Naive thymus-derived CD4-positive, alpha-beta T cell (primary cell): ENCODE results near the gene B3GNT3. TPM values are rescaled to one million over a fixed set of nuclear protein-coding genes. Genes with fewer than 3 reads are reported as not detected.

Source experiments
- ATAC-seq: fragments of 150-1000 bp; cut with Tn5 transposase; 2 replicates; pipeline ENCODE4 v1.10.0; 2021; ENCODE audit warnings: mild to moderate bottlenecking, moderate library complexity
- CTCF ChIA-PET: fragments of 350-600 bp; sonication (Branson Sonifier 250); formaldehyde crosslinking; loops from one replicate; lab custom pipeline; 2021; ENCODE audit warnings: antibody characterized with exemption; lab: Charles Lee
- POLR2A ChIA-PET: fragments of 350-600 bp; sonication (Branson Sonifier 250); formaldehyde crosslinking; loops from one replicate; lab custom pipeline; 2021; ENCODE audit warnings: antibody characterized with exemption, inconsistent platforms; lab: Charles Lee
- DNase-seq, 9 donors: peaks; one replicate each; pipeline versions ENCODE4 v3.0.0 to v3.0.0-alpha.2; 2020 to 2022; ENCODE audit warnings: mixed read lengths in 1 of 9
- H3K27ac ChIP-seq: one replicate; pipeline ENCODE4 v1.7.0; 2013; ENCODE audit warnings: mild to moderate bottlenecking, low read depth, low read length, moderate library complexity
- H3K27me3 ChIP-seq, 2 donors: one replicate each; pipeline ENCODE4 v1.7.0; 2013; ENCODE audit warnings: low read length in 2 of 2, mild to moderate bottlenecking in 2 of 2, moderate library complexity in 2 of 2; ENCODE audit not compliant: control insufficient read depth in 2 of 2, insufficient read depth in 2 of 2
- H3K36me3 ChIP-seq, 3 experiments: 1 replicate in 2 of 3; 2 replicates in 1 of 3; pipeline ENCODE4 v1.7.0; 2013; ENCODE audit warnings: low read length in 3 of 3, mild to moderate bottlenecking in 3 of 3, moderate library complexity in 1 of 3; ENCODE audit not compliant: insufficient read depth in 3 of 3, control insufficient read depth in 2 of 3
- H3K4me1 ChIP-seq, 2 donors: one replicate each; pipeline ENCODE4 v1.7.0; 2013; ENCODE audit warnings: low read length in 2 of 2, mild to moderate bottlenecking in 2 of 2, moderate library complexity in 1 of 2; ENCODE audit not compliant: control insufficient read depth in 2 of 2, insufficient read depth in 2 of 2
- H3K4me3 ChIP-seq: 2 replicates; pipeline ENCODE4 v1.7.0; 2013; ENCODE audit warnings: mild to moderate bottlenecking, low read length
- H3K9me3 ChIP-seq, 3 experiments: 1 replicate in 2 of 3; 2 replicates in 1 of 3; pipeline ENCODE4 v1.7.0; 2013; ENCODE audit warnings: low read length in 3 of 3; ENCODE audit not compliant: control insufficient read depth in 2 of 3
- H3K27ac Mint-ChIP-seq, 9 donors: one replicate each; pipeline ENCODE4 v1.8.0; 2020 to 2022; ENCODE audit warnings: mixed read lengths in 9 of 9, mild to moderate bottlenecking in 8 of 9, moderate library complexity in 5 of 9, inconsistent platforms in 2 of 9
- H3K27me3 Mint-ChIP-seq, 5 donors: one replicate each; pipeline ENCODE4 v1.8.0; 2021 to 2022; ENCODE audit warnings: mixed read lengths in 5 of 5, mild to moderate bottlenecking in 1 of 5
- H3K36me3 Mint-ChIP-seq, 5 donors: one replicate each; pipeline ENCODE4 v1.8.0; 2020 to 2022; ENCODE audit warnings: mixed read lengths in 5 of 5, mild to moderate bottlenecking in 3 of 5, inconsistent platforms in 1 of 5
- H3K4me1 Mint-ChIP-seq, 7 donors: one replicate each; pipeline ENCODE4 v1.8.0; 2020 to 2022; ENCODE audit warnings: mixed read lengths in 7 of 7, mild to moderate bottlenecking in 3 of 7, inconsistent platforms in 1 of 7
- H3K4me3 Mint-ChIP-seq, 10 donors: one replicate each; pipeline ENCODE4 v1.8.0; 2020 to 2022; ENCODE audit warnings: mild to moderate bottlenecking in 10 of 10, mixed read lengths in 10 of 10, moderate library complexity in 6 of 10, inconsistent platforms in 2 of 10
- H3K9me3 Mint-ChIP-seq, 11 donors: one replicate each; pipeline ENCODE4 v1.8.0; 2020 to 2022; ENCODE audit warnings: mixed read lengths in 11 of 11, mild to moderate bottlenecking in 4 of 11, inconsistent platforms in 1 of 11, moderate library complexity in 1 of 11
- intact Hi-C, 2 donors: fragments of 100-400 bp; cut with micrococcal nuclease; formaldehyde crosslinking; loops; one replicate each; pipeline ENCODE4 v1.15.1; 2023
- polyA plus RNA-seq, 2 donors: library from polyadenylated mRNA; unstranded; fragments of 300-500 nt; fragmentation: Illumina TruSeq; gene quantifications; one replicate each; pipeline ENCODE4 v1.2.3, GENCODE V29; 2021
- total RNA-seq, 6 experiments: library from RNA in 5 of 6; stranded (reverse) in 5 of 6; gene quantifications; 1 replicate in 5 of 6; 2 replicates in 1 of 6; pipeline ENCODE4 v1.2.3 and lab custom pipeline; 2021 to 2026

Gene B3GNT3
- total and polyA plus RNA-seq, 7 experiments from 2014 or later, result 0.43 to 1.0 (median 0.74) TPM; not detected in 3

GRCh38 chr19:17821190-17821589 lies 26.3 kb downstream of the B3GNT3 start, which contains the start of gene INSL3:
Gene INSL3, minus strand, starts transcription at chr19:17821519. Its CDS starts 13 bp downstream, at chr19:17821506.
- Histone ChIP-seq H3K9me3 (no peaks in the 10 kb centered on the region), H3K36me3 (peaks cover 0 to 17% (median 0%) of the 10 kb centered on the region in 3 experiments), H3K4me1 (no peaks in the 10 kb centered on the region), H3K4me3 (no peak within 1 kb of the TSS), H3K27ac (no peak within 1 kb of the TSS), H3K27me3 (no peaks in the 10 kb centered on the region)
- intact Hi-C loops, result no loop called here
- ChIA-PET POLR2A (no interaction called here), CTCF (no interaction called here)
- Mint-ChIP-seq H3K27ac (peak within 1 kb of the TSS in 2 of 9 donors; percentile 14 to 40), H3K9me3 (peaks cover 0 to 2% (median 0%) of the 10 kb centered on the region in 11 donors), H3K27me3 (no peaks in the 10 kb centered on the region), H3K4me3 (no peak within 1 kb of the TSS), H3K36me3 (peaks cover 0 to 11% (median 0%) of the 10 kb centered on the region in 5 donors), H3K4me1 (peaks cover 0 to 9% (median 0%) of the 10 kb centered on the region in 7 donors)
- DNase-seq, result no peak
- peak; percentile 18 for ATAC-seq

- no peak overlapping the region for H3K4me3 ChIP-seq
- H3K4me3 Mint-ChIP-seq, result no peak overlapping the region
- no peak for ATAC-seq
- intact Hi-C loops, result no loop called here
- H3K9me3 Mint-ChIP-seq, result peaks cover 0 to 2% (median 0%) of the 10 kb centered on the region in 11 donors
- H3K4me1 ChIP-seq, result no peaks in the 10 kb centered on the region
- H3K27ac Mint-ChIP-seq, result peak overlapping the region in 7 of 9 donors; percentile 17 to 80 (median 57)
- H3K36me3 Mint-ChIP-seq, result peaks cover 4 to 17% (median 7%) of the 10 kb centered on the region in 5 donors
- ChIA-PET POLR2A (interaction anchor here (0.9 to 1.0 kb wide), 2 partner anchors 16 to 23 kb away, joined by 3 to 5 read pairs; partner anchors contain the start of gene JAK3), CTCF (interaction anchor here (1.0 kb wide), 1 partner anchor 32 kb away, joined by 3 read pairs; no protein-coding TSS in a partner anchor)
- no peaks in the 10 kb centered on the region for H3K9me3 ChIP-seq
- no peaks in the 10 kb centered on the region for H3K27me3 ChIP-seq
- no peak for DNase-seq
- H3K4me1 Mint-ChIP-seq, result peaks cover 0 to 14% (median 5%) of the 10 kb centered on the region in 7 donors
- H3K27me3 Mint-ChIP-seq, result no peaks in the 10 kb centered on the region
- H3K27ac ChIP-seq, result no peak overlapping the region
- H3K36me3 ChIP-seq, result peaks cover 0 to 41% (median 5%) of the 10 kb centered on the region in 3 experiments
Measured at GRCh38 chr19:17824339-17824738, 29.4 kb downstream of the B3GNT3 start.

GRCh38 chr19:17826508-17827056 lies 31.6 kb downstream of the B3GNT3 start:
- Histone ChIP-seq H3K36me3 (peaks cover 1 to 62% (median 14%) of the 10 kb centered on the region in 3 experiments), H3K4me3 (no peak overlapping the region), H3K27me3 (no peaks in the 10 kb centered on the region), H3K27ac (no peak overlapping the region), H3K4me1 (no peaks in the 10 kb centered on the region), H3K9me3 (no peaks in the 10 kb centered on the region)
- peaks cover 0 to 17% (median 5%) of the 10 kb centered on the region in 7 donors for H3K4me1 Mint-ChIP-seq
- CTCF ChIA-PET, result no interaction called here
- intact Hi-C loops, result no loop called here
- H3K36me3 Mint-ChIP-seq, result peaks cover 4 to 32% (median 7%) of the 10 kb centered on the region in 5 donors
- POLR2A ChIA-PET, result interaction anchor here (0.5 to 0.6 kb wide), 3 partner anchors 25 to 95 kb away, joined by 3 to 6 read pairs (median 3); no protein-coding TSS in a partner anchor
- H3K4me3 Mint-ChIP-seq, result no peak overlapping the region
- DNase-seq (no peak), ATAC-seq (no peak)
- H3K9me3 Mint-ChIP-seq, result peaks cover 0 to 2% (median 0%) of the 10 kb centered on the region in 11 donors
- H3K27me3 Mint-ChIP-seq, result no peaks in the 10 kb centered on the region
- H3K27ac Mint-ChIP-seq, result peak overlapping the region in 1 of 9 donors; percentile 43

- no peak for ATAC-seq
- H3K9me3 Mint-ChIP-seq, result peaks cover 0 to 2% (median 0%) of the 10 kb centered on the region in 11 donors
- intact Hi-C loops, result no loop called here
- H3K4me1 Mint-ChIP-seq, result peaks cover 0 to 20% (median 7%) of the 10 kb centered on the region in 7 donors
- Histone ChIP-seq H3K27me3 (no peaks in the 10 kb centered on the region), H3K4me1 (no peaks in the 10 kb centered on the region), H3K9me3 (no peaks in the 10 kb centered on the region), H3K36me3 (peaks cover 19 to 88% (median 35%) of the 10 kb centered on the region in 3 experiments), H3K27ac (no peak overlapping the region), H3K4me3 (no peak overlapping the region)
- ChIA-PET POLR2A (interaction anchor here (0.9 kb wide), 1 partner anchor 20 kb away, joined by 5 read pairs; no protein-coding TSS in a partner anchor), CTCF (no interaction called here)
- no peak overlapping the region for H3K4me3 Mint-ChIP-seq
- no peak for DNase-seq
- H3K36me3 Mint-ChIP-seq, result peaks cover 5 to 57% (median 13%) of the 10 kb centered on the region in 5 donors
- no peaks in the 10 kb centered on the region for H3K27me3 Mint-ChIP-seq
- H3K27ac Mint-ChIP-seq, result peak overlapping the region in 4 of 9 donors; percentile 7 to 59 (median 16)
Measured at GRCh38 chr19:17829855-17830566, 35.1 kb downstream of the B3GNT3 start.

- H3K36me3 Mint-ChIP-seq, result peaks cover 10 to 61% (median 21%) of the 10 kb centered on the region in 5 donors
- DNase-seq, result peak in 8 of 9 donors; percentile 21 to 66 (median 36)
- H3K36me3 ChIP-seq, result peaks cover 19 to 92% (median 39%) of the 10 kb centered on the region in 3 experiments
- H3K27me3 ChIP-seq, result no peaks in the 10 kb centered on the region
- H3K4me3 ChIP-seq, result no peak overlapping the region
- H3K9me3 Mint-ChIP-seq, result peaks cover 0 to 5% (median 0%) of the 10 kb centered on the region in 11 donors
- no peak overlapping the region for H3K4me3 Mint-ChIP-seq
- intact Hi-C loops, result no loop called here
- POLR2A ChIA-PET, result interaction anchor here (0.9 kb wide), 1 partner anchor 19 kb away, joined by 5 read pairs; no protein-coding TSS in a partner anchor
- peaks cover 6 to 26% (median 11%) of the 10 kb centered on the region in 7 donors for H3K4me1 Mint-ChIP-seq
- no peaks in the 10 kb centered on the region for H3K27me3 Mint-ChIP-seq
- no peaks in the 10 kb centered on the region for H3K9me3 ChIP-seq
- peak overlapping the region; percentile 21 for H3K27ac ChIP-seq
- peak overlapping the region in 3 of 9 donors; percentile 7 to 59 (median 22) for H3K27ac Mint-ChIP-seq
- ATAC-seq, result peak; percentile 88
- no peaks in the 10 kb centered on the region for H3K4me1 ChIP-seq
- CTCF ChIA-PET, result no interaction called here
Measured at GRCh38 chr19:17830567-17831418, 35.9 kb downstream of the B3GNT3 start.
